Tibial artery (tissue), 4 donors: ENCODE measurements around the gene PMEPA1.

ENCODE experiments used
- DNase-seq, 2 donors: peaks; one replicate each; pipeline ENCODE4 v3.0.0-alpha.2; 2019
- H3K27ac ChIP-seq, 2 donors: fragments of 200-600 bp; sonication (generic) in 1 of 2; 1 replicate in 1 of 2; 2 replicates in 1 of 2; pipeline ENCODE4 v1.5.1; 2018 to 2019; ENCODE audit warnings: mild to moderate bottlenecking in 1 of 2
- H3K27me3 ChIP-seq, 2 donors: fragments of 200-600 bp; sonication (generic) in 1 of 2; one replicate each; pipeline versions ENCODE4 v1.5.1 to v1.6.0; 2016 to 2019
- H3K36me3 ChIP-seq, 3 donors: fragments of 200-600 bp; sonication (generic) in 2 of 3; one replicate each; pipeline ENCODE4 v1.5.1; 2016 to 2019; ENCODE audit warnings: mild to moderate bottlenecking in 2 of 3
- H3K4me1 ChIP-seq, 4 donors: fragments of 200-600 bp; sonication (generic) in 2 of 4; 1 replicate in 3 of 4; 2 replicates in 1 of 4; pipeline ENCODE4 v1.5.1; 2016 to 2019
- H3K4me3 ChIP-seq, 2 donors: fragments of 200-600 bp; sonication (generic) in 1 of 2; 1 replicate in 1 of 2; 2 replicates in 1 of 2; pipeline ENCODE4 v1.5.1; 2018 to 2019; ENCODE audit warnings: mild to moderate bottlenecking in 2 of 2
- H3K9me3 ChIP-seq, 3 donors: fragments of 200-600 bp; sonication (generic) in 1 of 3; one replicate each; pipeline ENCODE4 v1.5.1; 2016 to 2019
- CTCF ChIP-seq, 2 experiments: fragments of 200-600 bp in 1 of 2; fragments of 450-650 bp in 1 of 2; IDR thresholded peaks; one replicate each; pipeline ENCODE4 v1.5.1; 2017 to 2019; ENCODE audit warnings: antibody characterized with exemption in 2 of 2, mild to moderate bottlenecking in 1 of 2, moderate library complexity in 1 of 2
- intact Hi-C: fragments of 100-400 bp; cut with DNase I; formaldehyde crosslinking; loops from one replicate; pipeline ENCODE4 v1.15.0; 2023; ENCODE audit warnings: low total_unique reads

The PMEPA1 gene

GRCh38 chr20:57651881-57652605 is 57.8 kb downstream of the PMEPA1 start:
- no peaks in the 10 kb centered on the region for H3K9me3 ChIP-seq
- intact Hi-C loops = no loop called here
- H3K27me3 ChIP-seq = no peaks in the 10 kb centered on the region
- peaks cover 0 to 18% (median 4%) of the 10 kb centered on the region in 4 donors for H3K4me1 ChIP-seq
- no peak overlapping the region for H3K27ac ChIP-seq
- no peak for TF ChIP-seq CTCF (IDR thresholded peaks at IDR 0.05)
- peak in 1 of 2 donors; percentile 65 for DNase-seq
- no peak overlapping the region for H3K4me3 ChIP-seq
- peaks cover 36 to 68% (median 50%) of the 10 kb centered on the region in 3 donors for H3K36me3 ChIP-seq

GRCh38 chr20:57650756-57651483 is 58.9 kb downstream of the PMEPA1 start:
- Histone ChIP-seq H3K9me3 (no peaks in the 10 kb centered on the region), H3K27me3 (no peaks in the 10 kb centered on the region), H3K27ac (no peak overlapping the region), H3K4me3 (no peak overlapping the region), H3K36me3 (peaks cover 29 to 57% (median 43%) of the 10 kb centered on the region in 3 donors), H3K4me1 (peaks cover 0 to 14% (median 4%) of the 10 kb centered on the region in 4 donors)
- intact Hi-C loops = no loop called here
- no peak for TF ChIP-seq CTCF (IDR thresholded peaks at IDR 0.05)
- peak in 1 of 2 donors; percentile 63 for DNase-seq

DNA sequence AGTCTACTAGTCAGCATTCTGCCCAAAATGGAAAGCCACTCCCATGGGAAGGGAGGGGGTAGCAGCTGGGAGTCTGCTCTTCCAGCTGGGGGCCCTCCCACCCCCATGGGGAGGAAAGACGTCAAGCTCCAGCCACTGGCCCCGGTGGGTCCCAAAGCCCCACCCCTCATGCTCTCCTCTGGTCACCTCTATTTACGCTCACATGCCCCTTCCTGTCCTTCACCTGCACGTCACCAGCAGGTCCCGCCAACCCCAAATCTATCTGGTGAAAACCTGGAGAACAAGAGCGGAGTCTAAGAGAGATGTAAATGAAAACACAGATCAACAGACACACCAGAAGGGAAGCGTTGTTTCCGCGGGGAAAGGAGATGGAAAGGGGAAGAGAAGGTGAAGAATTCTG is 59.5 kb downstream of the PMEPA1 start:
- no peak for DNase-seq
- no peaks in the 10 kb centered on the region for H3K27me3 ChIP-seq
- no peak overlapping the region for H3K4me3 ChIP-seq
- H3K36me3 ChIP-seq = peaks cover 29 to 50% (median 42%) of the 10 kb centered on the region in 3 donors
- intact Hi-C loops = no loop called here
- peaks cover 0 to 1% (median 0%) of the 10 kb centered on the region in 3 donors for H3K9me3 ChIP-seq
- no peak for TF ChIP-seq CTCF (IDR thresholded peaks at IDR 0.05)
- H3K4me1 ChIP-seq = peaks cover 0 to 9% (median 4%) of the 10 kb centered on the region in 4 donors
- no peak overlapping the region for H3K27ac ChIP-seq

GRCh38 chr20:57649617-57650015 is 60.2 kb downstream of the PMEPA1 start:
- H3K36me3 ChIP-seq = peaks cover 29 to 47% (median 38%) of the 10 kb centered on the region in 3 donors
- intact Hi-C loops = no loop called here
- no peak for DNase-seq
- peaks cover 0 to 4% (median 1%) of the 10 kb centered on the region in 4 donors for H3K4me1 ChIP-seq
- peaks cover 0 to 8% (median 0%) of the 10 kb centered on the region in 3 donors for H3K9me3 ChIP-seq
- H3K4me3 ChIP-seq = no peak overlapping the region
- no peaks in the 10 kb centered on the region for H3K27me3 ChIP-seq
- no peak overlapping the region for H3K27ac ChIP-seq
- no peak for TF ChIP-seq CTCF (IDR thresholded peaks at IDR 0.05)

GRCh38 chr20:57648878-57649616 is 60.8 kb downstream of the PMEPA1 start:
- H3K9me3 ChIP-seq = peaks cover 0 to 14% (median 0%) of the 10 kb centered on the region in 3 donors
- no peaks in the 10 kb centered on the region for H3K27me3 ChIP-seq
- no peaks in the 10 kb centered on the region for H3K4me1 ChIP-seq
- H3K36me3 ChIP-seq = peaks cover 29 to 47% (median 38%) of the 10 kb centered on the region in 3 donors
- TF ChIP-seq CTCF (IDR thresholded peaks at IDR 0.05) = no peak
- intact Hi-C loops = no loop called here
- no peak overlapping the region for H3K27ac ChIP-seq
- H3K4me3 ChIP-seq = no peak overlapping the region
- DNase-seq = no peak
